HPDE6-E6E7 (cell line): ENCODE measurements around the gene PUM1.
"Not testable (repeated sequence)": the region's sequence is repeated elsewhere in the genome, so short reads cannot be mapped to it uniquely, and the experiment has no call there.

ENCODE experiments used
- DNase-seq: peaks from one replicate; pipeline ENCODE4 v3.0.0; 2011; ENCODE audit warnings: missing footprints; ENCODE audit errors: extremely low spot score

PUM1 gene

DNA sequence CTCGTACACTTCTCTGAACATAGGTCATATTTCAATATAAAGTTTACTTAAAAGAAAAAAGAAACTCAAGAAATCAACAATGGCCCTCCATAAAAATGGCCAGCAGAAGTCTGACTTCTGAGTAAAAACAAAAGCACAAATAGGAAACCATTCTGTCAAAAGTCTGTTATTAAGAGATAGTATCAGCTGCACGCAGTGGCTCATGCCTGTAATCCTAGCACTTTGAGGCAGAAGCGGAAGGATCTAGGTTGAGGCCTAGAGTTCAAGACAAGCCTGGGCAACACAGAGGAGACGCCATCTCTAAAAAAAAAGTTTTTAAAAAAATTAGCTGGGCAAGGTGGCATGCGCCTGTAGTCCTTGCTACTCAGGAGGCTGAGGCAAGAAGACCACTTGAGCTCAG is 67.3 kb downstream of the PUM1 start:
- no peak for DNase-seq

DNA sequence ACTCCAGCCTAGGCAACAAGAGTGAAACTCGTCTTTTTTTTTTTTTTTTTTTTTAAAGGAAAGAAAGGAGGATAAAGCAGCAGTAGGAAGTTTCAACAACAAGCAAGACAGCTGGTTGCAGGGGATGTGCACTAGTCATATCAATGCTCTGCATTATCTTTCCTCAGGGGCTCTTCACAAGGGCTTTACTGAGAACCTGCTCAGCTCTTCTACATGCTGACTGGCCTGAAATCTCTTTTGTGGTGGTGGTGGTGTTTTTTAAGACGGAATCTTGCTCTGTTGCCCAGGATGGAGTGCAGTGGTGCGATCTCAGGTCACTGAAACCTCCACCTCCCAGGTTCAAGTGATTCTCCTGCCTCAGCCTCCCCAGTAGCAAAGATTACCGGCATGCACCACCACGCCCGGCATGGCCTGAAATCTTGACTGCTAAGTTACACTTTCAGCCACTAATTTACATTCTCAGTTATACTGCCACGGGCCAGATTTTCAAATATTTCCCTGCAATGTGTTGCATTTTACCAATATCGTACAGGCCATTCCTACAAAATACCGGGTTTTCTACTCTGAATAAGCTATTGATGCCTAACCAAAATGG is 68.0 kb downstream of the PUM1 start:
- DNase-seq, result no peak

DNA sequence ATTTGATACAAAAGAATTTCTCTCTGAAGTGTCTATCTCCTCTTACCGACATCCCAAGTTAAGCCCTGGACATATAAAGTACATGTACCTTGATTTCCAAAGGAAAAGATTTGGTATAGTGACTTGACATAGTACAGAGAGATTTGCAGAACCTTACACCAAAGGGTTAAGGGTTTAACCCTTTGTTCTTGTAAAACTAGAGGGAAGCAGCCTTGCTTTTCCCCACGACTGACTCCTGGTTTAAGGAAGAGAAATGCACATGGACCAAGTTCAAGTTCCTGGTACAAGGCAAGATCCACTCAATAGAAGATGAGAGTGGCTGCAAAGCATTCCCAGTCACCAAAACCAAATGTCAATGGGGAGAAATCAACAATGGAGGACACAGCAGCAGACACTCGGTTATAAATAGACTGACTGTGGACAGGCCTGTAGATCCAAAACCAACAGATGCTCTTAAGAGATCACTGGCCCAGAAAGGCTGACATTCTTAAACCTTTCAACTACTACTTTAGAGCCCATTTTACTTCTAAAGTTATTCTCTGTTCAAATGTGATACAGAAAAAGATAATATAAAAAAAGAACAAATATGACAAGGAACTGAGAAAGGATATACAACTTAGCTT is 69.4 kb downstream of the PUM1 start:
- DNase-seq, result no peak

DNA sequence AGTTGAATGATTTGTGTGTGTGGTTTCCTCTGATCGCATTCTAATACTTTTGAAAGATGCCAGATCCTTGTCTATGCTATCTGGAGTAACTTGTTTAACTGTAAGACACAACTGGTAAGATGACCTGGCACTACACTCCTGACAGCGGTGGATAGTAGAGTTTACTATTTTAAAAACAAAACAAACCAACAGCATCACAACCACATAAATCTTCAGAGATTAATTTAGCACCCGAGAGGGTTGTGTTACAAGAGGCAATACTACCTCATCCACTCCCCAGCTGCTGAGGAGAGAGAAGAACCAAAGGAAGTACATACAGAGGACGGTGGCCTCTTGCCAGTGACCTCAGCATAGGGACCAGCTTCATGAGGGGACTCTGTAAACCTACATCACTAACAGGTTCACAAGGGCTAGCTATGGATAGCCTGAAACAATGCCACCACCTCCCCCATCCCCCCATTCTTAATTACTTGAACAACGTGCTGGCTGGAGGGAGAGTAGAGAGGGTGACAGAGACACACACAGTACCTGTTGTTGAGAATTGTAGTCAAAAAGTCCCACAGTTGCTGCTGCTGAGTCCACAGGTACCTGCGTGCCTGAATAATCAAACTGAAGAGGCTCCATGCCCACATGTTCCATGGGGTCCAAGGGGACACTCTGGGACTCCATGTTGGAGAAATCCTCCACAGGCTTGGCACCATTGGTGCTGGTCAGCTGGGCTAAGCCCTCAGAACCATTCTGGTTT is 73.5 kb downstream of the PUM1 start:
- no peak for DNase-seq

DNA sequence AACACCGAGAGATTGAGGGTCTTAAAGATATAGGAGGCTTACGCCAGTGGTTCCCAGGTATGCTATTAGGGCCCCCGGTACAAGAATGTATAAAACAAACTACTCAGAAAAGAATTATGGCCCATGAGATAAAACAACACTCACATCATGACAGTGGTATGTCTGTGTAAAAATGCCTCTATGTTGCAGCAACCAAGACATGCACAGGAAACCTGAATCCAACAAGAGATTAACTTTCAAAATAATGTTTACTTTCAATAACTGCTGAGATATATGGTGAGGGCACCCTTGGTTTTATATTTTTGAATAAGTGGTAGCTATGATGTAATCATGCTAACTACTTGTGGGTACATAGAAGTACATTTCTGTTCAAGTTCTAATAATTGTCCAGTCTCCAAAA is 74.9 kb downstream of the PUM1 start:
- DNase-seq, result no peak

DNA sequence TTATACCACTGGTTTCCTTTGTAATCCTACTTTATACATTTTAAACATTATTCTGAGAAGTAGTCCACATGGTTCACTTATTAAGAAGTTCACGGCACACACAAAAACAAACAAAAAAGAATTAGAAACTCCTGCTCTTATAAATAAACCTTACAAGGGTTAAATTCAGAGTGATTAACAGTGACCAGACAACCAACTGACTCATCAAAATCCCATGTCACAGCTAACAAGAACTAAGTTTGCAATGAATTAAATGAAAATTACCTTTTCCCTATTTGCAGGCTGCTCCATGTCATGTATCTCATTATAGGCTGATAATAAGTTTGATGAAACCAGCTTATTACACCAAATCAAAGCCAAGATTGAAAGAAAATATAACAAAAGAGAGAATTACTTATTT is 77.5 kb downstream of the PUM1 start:
- DNase-seq, result no peak

DNA sequence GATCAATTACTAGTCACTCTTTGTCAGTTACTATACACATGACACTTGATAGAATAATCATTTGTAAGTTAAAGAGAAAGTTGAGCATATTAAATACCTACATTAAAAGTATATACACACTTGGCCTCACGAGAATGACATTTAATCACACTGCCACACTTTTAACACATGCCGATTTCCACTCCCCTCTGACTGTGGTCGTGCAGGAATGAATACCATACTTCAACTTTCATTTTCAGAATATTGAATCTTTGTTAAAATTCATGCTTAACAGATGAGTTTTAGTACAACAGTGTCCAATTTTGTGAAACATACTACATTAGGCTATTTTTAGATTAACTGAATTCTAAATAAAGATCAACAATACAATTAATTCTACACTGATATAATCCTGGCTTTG is 78.8 kb downstream of the PUM1 start:
- DNase-seq, result no peak

DNA sequence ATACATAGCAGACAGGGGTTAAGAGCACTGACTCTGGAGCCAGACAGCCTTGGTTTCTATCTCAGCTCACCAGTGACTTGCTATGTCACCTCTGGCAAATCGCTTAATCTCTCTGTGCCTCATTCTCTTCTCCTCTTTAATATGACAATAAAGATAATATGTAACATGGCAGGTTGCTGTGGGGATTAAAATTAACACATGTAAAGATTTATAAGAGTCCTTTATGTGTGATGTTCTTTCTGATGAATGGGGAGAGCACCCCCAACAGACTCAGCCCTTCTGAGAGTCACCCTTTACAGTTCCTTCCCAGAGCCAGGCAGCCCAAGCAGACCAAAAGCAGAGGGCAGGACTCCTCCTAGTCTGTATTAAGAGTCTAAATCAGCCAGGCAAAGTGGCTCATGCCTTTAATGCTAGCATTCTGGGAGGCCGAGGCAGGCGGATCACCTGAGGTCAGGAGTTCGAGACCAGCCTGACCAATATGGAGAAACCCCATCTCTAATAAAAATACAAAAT is 80.5 kb downstream of the PUM1 start:
- no peak for DNase-seq

DNA sequence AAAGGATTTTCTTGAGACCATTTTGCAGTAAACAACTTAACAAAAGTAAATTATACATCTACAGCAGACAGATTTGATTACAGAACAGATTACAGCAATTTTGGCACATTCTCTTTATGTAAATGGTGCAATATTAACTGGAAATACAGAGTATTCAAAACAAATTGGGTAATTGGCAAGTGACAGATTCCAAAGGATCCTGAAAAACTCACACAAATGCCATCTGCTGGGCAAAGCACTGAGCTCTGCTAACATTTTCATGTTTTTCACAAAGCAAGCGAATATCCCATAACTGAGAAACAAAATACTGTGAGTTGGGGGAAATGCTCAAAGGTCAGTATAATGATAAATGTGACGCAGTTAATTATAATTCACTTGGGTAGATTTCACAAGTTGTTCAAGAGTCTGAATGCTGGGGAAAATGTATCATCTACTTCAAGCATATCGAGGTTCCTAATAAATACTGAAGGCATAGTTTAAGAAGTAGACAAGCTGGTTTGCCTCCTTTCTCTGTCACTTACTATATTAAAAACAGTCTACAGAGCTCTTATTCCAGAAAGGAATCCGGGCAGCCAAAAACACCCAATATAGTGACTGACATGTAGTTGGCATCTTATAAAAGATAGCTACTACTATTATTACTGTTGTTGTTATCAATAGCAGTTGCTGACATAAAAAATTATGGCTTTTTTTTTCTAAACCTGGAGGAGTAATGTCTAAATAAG is 81.2 kb downstream of the PUM1 start:
- no peak for DNase-seq

DNA sequence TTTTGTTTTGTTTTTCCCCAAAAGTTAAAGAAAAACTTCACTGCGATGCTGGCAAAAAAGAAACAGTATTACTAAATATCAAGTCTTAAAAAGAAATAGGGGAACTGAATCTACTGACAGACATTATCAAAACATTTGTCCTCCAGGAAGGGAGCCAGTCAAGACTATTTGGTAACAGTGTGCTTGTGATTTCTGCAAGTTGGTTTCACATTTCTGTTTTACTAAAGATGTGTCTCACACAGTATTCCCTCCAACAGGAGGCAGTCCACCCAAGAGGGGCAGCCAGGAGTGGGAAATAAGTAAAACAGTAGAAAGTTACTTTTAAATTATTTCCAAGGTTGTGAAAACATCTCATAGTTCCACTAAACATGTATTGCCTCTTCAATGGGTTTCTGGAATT is 82.6 kb downstream of the PUM1 start:
- DNase-seq, result no peak

DNA sequence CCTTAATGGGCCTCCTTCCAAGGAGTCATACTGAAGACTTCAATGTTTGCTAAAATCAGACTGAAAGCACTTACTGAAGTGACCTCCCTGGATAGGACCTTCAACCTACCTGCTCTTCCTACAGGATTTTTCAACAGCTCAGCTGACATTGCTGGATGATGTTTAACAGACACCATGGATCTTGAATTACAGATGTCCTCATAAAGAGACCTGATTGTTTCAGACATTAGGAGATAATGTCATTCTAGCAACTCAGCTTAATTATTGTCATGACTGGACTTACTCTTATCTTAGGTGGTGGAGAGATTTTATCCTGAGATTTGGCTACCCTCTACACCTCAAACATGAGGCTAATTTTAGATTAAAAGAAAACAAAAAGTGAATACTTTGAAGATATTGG is 83.1 kb downstream of the PUM1 start:
- no peak for DNase-seq

DNA sequence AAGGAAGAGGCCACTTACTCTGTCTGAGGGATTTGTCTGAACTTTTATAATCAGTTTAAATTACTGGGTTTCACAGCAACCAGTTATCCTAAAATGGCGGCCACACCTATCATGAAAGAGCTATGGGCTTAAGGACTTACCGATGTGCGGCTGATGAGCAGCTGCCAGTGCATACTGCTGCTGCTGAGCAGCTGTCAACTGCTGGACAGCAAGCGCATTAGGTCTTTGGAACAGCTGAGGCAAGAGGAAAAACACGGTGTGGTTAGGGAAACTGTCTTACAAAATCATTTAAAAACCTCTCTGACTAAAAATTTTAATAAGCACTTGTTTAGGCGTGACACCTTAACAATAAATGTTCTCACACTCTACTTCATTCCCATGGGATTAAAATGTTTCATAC is 84.3 kb downstream of the PUM1 start:
- DNase-seq, result no peak

DNA sequence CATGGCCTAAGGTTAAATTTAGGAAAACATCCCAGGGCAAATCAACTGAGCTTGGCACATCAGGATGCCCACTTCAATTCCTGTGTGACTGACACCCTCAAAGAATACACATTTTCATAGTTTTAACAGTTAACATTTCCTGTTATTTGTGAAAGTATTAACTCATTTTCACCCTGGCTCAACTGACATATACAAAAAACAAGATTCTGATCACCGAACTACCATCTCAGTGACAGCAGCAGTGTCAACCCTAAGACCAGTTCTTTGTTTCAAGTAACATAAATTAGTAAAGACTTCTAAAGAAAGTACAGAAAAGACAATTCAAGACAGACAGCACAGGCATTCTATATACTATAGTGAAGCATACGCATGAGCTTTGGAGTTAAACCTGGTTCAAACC is 88.0 kb downstream of the PUM1 start:
- no peak for DNase-seq

DNA sequence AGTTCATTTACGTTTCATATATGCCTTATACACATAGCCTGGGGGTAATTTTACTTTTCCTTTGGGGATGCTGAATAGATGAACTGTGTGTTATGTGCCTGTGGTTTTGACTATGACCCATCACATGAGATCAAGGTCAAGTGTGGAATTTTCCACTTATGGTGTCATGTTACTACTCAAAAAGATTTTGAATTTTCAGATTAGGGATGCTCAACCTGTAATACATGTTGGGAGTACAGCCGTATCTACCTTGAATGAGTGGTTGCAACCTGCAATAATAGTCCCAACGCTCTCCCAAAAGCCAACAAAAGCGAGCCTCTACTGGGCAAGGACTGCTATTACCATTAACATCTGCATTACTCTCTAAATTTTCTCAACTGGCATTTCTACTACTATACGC is 88.4 kb downstream of the PUM1 start:
- DNase-seq, result no peak

DNA sequence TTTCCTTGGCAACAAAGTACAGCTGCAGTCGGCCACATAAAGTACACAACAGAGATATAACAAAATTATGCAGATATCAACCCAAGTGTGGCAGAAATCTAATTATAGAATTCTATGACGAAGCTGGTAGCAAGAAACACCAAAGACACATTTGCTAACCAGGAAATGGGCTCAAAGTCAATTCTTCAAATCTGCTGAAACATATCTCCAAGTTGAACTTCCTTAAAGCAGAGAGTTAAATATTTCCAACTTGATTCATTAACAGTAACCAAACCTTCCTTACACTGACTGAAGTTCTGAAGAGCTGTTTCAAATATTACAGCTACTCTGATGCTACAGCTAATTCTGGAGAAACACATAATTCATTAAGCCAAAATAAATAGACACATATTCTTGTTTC is 89.4 kb downstream of the PUM1 start:
- no peak for DNase-seq

DNA sequence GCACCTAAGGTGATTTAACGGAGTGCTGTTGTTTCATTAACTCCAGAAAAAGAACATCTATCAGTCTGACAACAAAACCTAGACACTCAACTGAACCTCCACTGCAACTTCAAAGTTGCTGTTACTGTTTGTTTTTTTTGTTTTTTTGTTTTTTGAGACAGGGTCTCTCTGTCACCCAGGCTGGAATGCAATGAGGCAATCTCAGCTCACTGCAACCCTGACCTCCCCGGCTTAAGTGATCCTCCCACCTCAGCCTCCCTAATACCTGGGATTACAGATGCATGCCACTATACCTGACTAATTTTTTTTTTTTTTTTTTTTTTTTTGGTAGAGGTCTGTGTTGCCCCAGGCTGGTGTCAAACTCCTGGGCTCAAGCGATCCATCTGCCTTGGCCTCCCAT is 90.3 kb downstream of the PUM1 start:
- DNase-seq, result no peak

DNA sequence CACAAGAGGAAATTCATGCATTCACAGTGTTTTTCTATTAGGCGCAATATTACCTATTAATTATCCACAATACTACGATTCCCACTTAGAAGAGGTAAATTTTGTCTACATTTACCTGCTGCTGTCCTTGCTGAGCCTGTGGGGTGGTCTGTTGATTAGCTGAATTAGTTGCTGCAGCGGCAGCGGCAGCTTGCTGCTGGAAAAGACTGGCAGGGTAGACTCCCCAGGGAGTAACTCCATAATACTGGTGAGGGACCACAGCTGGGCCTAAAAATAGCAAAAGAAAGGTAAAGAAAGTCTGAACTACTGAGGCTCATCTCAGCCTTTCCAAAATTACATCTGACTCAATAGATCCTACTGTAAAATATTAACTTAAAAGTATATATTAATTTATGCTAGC is 91.0 kb downstream of the PUM1 start:
- DNase-seq, result no peak

DNA sequence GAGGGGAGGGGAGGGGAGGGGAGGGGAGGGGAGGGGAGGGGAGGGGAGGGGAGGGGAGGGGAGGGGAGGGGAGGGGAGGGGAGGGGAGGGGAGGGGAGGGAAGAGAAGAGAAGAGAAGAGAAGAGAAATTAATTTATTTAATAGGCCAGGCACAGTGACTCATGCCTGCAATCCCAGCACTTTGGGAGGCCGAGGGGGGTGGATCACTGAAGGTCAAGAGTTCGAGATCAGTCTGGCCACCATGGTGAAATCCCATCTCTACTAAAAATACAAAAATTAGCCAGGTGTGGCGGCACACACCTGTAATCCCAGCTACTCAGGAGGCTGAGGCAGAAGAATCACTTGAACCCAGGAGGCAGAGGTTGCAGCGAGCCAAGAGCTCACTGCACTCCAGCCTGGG is 93.2 kb downstream of the PUM1 start:
- DNase-seq, result not testable (repeated sequence)

DNA sequence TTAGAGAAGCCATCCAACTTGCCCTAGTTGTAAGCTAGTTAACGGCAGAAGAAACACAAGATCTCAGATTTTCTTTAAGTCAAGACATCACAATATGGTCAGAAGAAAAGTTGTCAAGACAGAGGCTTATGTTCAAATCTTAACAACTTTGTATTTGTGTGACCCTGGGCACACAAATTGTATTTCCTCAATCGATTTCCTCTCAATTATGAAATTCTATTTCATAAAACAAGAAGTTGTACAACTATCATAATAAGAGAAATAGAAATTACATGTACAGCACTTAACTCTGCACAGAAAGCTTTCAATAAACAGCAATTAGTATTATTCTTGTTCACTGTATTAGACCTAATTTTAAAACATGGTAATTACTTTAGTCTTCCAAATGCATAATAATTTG is 94.0 kb downstream of the PUM1 start:
- no peak for DNase-seq

DNA sequence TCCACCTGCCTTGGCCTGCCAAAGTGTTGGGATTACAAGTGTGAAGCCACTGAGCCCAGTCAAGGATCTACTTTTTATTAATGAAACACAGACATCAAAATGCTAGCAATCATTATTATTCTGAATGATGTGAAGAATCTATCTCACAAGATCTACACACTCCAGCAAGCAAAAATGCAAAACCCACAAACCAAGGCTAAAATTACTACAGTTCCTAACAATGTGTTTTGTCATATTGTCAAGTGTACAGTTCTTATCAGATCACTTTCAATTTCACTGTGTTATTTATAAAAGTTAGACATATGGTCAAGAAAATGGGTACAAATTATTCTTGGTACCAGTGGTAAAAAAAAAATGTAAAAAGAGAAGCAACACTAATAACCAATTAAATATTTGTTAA is 95.6 kb downstream of the PUM1 start:
- no peak for DNase-seq

DNA sequence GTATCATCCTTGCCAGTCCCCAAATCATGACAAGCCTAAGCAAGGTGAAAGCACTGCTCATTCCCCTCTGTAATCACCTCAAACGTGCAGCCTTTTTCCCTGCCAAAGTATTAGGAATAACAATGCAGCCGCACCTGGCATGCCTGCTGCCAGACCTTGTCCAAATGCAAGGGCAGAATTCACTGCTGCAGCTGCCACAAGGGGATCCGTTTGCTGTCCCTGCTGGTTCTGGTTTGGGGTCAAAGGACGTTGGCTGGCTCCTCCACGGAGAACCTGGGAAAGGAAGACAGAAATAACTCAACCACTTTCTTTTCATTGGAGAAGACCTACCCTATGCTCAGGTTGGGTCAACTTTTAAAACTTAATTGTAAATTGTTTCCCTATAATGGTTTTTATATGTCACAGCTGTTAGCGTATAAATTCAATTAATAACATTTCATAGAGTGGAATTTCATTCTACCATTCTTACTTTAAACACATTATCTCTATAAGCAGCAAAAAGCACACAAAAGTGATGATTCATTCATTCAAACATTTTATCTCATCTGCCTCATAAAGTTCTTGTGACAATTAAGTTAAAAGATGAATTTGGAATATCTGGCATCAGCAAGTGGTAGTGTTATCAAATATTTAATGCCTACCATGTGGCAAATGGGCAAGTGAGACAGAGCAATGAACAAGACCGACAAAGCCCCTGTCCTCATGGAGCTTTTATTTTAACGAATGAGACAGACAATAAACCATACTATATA is 97.1 kb downstream of the PUM1 start:
- no peak for DNase-seq
